Measurements from ENCODE around the gene PXDN. TPM values are rescaled to one million over a fixed set of nuclear protein-coding genes. Genes with fewer than 3 reads are reported as not detected.
A peak's percentile ranks its signal among the peaks of the same experiment; 100 is the strongest.

The PXDN gene, protein sequence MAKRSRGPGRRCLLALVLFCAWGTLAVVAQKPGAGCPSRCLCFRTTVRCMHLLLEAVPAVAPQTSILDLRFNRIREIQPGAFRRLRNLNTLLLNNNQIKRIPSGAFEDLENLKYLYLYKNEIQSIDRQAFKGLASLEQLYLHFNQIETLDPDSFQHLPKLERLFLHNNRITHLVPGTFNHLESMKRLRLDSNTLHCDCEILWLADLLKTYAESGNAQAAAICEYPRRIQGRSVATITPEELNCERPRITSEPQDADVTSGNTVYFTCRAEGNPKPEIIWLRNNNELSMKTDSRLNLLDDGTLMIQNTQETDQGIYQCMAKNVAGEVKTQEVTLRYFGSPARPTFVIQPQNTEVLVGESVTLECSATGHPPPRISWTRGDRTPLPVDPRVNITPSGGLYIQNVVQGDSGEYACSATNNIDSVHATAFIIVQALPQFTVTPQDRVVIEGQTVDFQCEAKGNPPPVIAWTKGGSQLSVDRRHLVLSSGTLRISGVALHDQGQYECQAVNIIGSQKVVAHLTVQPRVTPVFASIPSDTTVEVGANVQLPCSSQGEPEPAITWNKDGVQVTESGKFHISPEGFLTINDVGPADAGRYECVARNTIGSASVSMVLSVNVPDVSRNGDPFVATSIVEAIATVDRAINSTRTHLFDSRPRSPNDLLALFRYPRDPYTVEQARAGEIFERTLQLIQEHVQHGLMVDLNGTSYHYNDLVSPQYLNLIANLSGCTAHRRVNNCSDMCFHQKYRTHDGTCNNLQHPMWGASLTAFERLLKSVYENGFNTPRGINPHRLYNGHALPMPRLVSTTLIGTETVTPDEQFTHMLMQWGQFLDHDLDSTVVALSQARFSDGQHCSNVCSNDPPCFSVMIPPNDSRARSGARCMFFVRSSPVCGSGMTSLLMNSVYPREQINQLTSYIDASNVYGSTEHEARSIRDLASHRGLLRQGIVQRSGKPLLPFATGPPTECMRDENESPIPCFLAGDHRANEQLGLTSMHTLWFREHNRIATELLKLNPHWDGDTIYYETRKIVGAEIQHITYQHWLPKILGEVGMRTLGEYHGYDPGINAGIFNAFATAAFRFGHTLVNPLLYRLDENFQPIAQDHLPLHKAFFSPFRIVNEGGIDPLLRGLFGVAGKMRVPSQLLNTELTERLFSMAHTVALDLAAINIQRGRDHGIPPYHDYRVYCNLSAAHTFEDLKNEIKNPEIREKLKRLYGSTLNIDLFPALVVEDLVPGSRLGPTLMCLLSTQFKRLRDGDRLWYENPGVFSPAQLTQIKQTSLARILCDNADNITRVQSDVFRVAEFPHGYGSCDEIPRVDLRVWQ (N-terminal part only)
- 0.16 TPM for polyA plus RNA-seq

DNA sequence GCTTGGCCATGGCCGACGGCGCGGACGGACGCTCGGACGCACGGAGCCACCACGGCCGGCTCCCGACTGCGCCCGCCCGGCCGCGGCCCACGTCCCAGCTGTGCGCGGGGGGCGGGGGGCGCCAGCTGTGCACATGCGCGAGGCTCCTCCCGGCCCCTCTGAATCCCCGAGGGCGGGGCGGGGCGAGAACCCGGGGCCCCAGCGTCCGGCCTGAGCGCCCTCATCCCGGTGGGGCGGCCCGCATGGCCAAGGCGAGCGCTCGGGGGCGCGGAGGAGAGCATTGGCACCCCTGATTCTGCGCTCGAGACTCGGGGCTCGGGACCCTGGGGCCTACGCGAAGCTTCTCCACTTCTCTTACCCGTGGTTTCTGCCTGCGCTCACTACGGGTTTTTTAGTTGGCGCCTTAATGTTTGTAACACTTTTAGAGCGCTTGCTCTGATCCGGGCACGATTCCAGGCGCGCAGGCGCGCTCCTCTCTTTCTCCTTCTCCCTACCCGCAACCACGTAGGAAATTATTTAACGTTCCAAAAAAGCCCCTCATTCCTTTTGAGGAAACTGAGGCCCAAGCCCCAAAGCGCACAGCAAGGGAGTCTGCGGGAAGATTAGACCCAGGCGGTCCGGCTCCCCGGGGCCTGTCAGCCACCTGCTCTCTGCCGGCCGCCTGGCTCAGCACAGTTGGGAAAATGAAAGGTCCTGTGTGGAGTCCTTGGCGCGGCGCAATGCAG is at the start of gene PXDN:
Gene PXDN, minus strand, starts transcription at position 70 of the 725 bp plus-strand sequence. Its CDS starts 60 bp downstream, at position 10.
- H3K4me3 Mint-ChIP-seq, result peak within 1 kb of the TSS in 2 of 4 donors; percentile 55 to 82
- no peaks in the 10 kb centered on the region for H3K36me3 Mint-ChIP-seq
- H3K4me1 Mint-ChIP-seq, result peaks cover 0 to 7% (median 4%) of the 10 kb centered on the region in 3 donors
- H3K27ac Mint-ChIP-seq, result peak within 1 kb of the TSS in 1 of 3 donors; percentile 39
- H3K27me3 Mint-ChIP-seq, result peaks cover 36% of the 10 kb centered on the region
- H3K9me3 Mint-ChIP-seq, result peaks cover 0 to 5% (median 1%) of the 10 kb centered on the region in 3 donors

DNA sequence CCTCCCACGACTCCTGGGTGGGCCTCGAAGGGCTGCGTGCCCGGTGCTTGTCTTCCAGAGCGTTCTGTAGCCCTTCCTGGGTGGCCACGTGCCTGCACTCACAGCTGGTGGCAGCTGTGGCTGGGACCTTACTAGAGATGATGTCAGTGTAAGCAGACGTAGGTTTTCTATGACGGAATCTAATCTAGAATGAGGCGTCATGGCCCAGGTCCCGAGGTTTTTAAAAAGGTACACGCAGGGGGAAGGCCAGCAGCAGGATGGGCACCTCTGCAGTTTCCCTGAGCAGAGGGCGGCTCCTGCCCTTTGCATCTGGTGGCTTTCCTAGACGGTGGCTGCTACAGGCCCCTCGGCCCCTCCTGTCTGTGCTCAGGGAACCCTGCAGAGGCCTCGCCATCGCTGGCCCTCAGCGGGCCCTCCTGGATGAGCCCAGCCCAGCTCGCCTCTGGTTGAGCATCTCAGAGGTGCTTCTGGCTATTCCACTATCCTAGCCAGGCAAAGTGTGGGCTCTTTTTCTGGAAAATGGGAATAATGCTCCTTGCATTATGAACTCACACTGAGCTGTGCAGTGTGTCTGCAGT is 49.6 kb upstream of the PXDN start:
- H3K4me1 Mint-ChIP-seq, result no peaks in the 10 kb centered on the region
- H3K27me3 Mint-ChIP-seq, result peaks cover 10% of the 10 kb centered on the region
- H3K36me3 Mint-ChIP-seq, result peaks cover 1% of the 10 kb centered on the region
- no peaks in the 10 kb centered on the region for H3K9me3 Mint-ChIP-seq
- no peak overlapping the region for H3K27ac Mint-ChIP-seq
- no peak overlapping the region for H3K4me3 Mint-ChIP-seq

DNA sequence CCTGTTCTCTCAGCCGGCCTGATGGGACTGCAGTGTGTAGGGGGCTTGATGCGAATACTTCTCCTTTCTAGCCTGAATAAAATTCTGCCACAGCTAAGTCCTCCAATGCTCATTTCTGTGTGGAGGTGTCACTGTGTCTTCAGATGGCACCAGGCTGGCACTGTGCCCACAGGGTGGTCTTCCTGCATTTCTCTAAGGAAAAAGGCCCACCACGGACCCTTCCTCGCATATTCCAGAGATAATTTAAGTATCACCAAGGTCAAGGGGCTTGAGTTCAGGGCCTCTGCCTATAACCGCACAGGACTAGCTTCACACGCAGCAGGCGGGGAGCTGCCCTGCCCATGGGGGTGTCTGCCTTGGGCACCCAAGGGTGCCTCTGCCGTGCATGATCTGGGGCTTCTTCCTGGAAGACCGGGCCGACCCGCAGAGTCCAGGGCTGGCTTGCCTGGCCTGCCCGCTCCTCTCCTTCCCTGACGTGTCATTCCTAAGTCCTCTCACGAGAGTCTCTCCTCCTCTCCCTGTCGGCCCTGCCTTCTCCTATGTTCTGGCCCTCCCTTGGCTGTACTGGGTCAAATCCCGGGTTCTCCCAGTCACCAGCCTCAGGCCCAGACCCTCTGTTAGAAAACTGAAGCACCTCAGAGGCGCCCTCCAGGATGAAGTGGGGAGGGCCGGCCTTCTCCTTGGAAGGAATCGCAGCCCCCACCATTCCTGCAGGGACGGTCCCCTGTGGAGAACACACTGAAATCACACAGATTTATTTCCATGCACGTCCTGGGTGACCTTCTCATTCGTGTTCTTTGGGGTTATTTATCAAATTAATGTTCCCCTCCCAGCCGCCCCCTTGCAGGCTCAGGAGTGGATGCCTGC is 48.9 kb upstream of the PXDN start:
- H3K36me3 Mint-ChIP-seq, result no peaks in the 10 kb centered on the region
- H3K4me1 Mint-ChIP-seq, result no peaks in the 10 kb centered on the region
- H3K27ac Mint-ChIP-seq, result no peak overlapping the region
- no peaks in the 10 kb centered on the region for H3K9me3 Mint-ChIP-seq
- peaks cover 7% of the 10 kb centered on the region for H3K27me3 Mint-ChIP-seq
- H3K4me3 Mint-ChIP-seq, result no peak overlapping the region

DNA sequence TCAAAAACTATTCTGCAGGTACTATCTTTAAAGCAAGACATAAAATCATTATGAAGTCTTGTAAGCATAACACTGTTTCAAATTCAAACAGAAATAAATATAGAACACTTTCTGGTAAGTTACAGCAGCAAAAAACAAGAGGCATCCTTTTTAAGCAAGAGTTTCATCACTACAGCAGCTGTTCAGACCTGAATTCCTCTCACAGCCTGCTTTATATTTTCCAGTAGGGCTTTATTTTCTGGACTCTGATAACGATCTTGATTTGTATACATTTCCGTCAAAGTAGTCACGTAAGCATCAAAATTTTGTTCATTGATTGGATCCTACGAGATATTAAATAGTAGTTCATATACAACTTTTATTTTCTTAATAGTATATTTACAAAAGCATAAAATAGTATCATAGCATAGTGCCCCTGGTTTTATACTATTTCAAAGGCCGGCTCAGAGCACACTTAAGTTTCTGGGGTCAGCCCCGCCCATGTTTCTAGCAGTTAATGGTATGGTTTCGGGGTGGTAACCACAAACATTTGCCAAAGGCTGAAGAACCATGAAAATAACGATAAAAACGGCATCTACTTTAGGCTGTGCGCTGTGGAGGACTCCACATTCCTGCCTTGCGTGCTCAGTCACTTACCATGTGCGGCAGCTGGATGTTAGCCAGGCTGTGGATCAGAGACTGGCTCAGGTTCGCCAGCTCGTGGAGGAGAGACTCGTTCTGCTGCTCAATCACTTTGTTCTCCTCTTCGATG is 47.5 kb upstream of the PXDN start:
- no peaks in the 10 kb centered on the region for H3K9me3 Mint-ChIP-seq
- H3K27me3 Mint-ChIP-seq, result peaks cover 6% of the 10 kb centered on the region
- no peaks in the 10 kb centered on the region for H3K4me1 Mint-ChIP-seq
- H3K4me3 Mint-ChIP-seq, result no peak overlapping the region
- no peaks in the 10 kb centered on the region for H3K36me3 Mint-ChIP-seq
- no peak overlapping the region for H3K27ac Mint-ChIP-seq

DNA sequence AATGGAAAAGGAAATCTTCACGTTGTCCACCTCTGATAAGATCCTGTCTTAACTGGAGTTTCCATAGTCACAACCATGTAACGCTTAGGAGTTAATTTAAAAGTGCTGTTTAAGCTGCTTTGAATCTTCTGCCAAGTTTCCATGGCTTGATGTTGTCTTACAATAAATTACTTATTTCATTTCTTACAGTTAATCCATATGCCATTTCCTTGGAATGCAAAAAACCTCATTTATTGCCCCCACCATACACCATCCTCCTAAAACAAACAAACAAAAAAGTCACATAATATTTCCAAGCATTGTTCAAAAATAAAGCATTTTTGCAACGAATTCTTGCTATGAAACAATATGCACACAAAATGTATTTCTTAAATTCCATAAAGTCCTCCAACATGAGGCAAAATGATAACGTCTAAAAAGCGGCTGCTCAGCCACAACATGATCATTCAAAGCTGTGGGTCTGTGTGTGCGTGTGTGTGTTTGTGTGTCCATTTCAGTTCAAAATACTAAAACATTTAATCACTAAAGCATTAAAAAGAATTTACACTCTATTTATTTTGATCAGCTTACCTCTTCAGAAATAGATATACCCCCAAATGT is 46.8 kb upstream of the PXDN start:
- Mint-ChIP-seq H3K4me1 (no peaks in the 10 kb centered on the region), H3K36me3 (no peaks in the 10 kb centered on the region), H3K27ac (no peak overlapping the region), H3K4me3 (no peak overlapping the region), H3K9me3 (no peaks in the 10 kb centered on the region), H3K27me3 (peaks cover 11% of the 10 kb centered on the region)

DNA sequence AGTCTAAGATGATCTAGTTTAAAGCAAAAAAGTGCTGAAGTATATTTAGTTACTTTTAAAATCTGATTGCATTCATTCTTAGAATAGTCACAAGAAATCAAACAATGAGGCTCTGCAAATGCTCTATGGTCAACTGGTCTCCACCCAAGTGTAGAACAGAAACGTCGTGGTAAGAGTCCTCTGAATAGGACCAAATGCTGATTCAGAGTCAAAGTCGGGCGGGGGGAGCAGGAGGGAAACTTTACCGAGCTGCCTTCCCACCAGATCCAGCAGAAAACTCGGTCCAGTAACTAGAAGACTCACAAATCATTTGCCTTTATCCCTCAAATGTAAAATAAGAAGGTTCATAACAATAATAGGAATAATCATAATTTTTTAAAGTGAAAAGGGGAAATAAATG is 46.2 kb upstream of the PXDN start:
- H3K4me3 Mint-ChIP-seq, result no peak overlapping the region
- H3K9me3 Mint-ChIP-seq, result no peaks in the 10 kb centered on the region
- H3K27ac Mint-ChIP-seq, result no peak overlapping the region
- no peaks in the 10 kb centered on the region for H3K4me1 Mint-ChIP-seq
- peaks cover 10% of the 10 kb centered on the region for H3K27me3 Mint-ChIP-seq
- H3K36me3 Mint-ChIP-seq, result no peaks in the 10 kb centered on the region

DNA sequence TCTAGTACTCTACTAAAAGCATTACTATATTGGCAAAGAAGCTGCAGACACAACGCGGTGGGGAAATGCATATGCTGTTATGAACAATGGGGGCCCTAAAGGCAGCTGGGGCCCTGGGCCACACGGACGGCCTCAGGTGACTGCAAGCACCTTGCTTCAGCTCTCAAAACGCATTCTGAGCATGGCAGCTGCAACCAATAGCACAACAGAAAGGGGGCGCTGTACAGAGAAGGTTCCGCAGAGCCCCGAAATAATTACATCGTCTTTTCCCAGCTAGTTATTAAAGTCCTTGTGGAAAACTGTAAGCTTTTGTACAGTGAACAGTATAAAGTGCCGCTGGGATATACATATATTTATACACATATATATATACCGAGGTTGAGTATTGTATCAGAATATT is 45.3 kb upstream of the PXDN start:
- H3K27me3 Mint-ChIP-seq, result peaks cover 12% of the 10 kb centered on the region
- H3K9me3 Mint-ChIP-seq, result no peaks in the 10 kb centered on the region
- H3K4me3 Mint-ChIP-seq, result no peak overlapping the region
- no peaks in the 10 kb centered on the region for H3K36me3 Mint-ChIP-seq
- no peaks in the 10 kb centered on the region for H3K4me1 Mint-ChIP-seq
- H3K27ac Mint-ChIP-seq, result no peak overlapping the region

DNA sequence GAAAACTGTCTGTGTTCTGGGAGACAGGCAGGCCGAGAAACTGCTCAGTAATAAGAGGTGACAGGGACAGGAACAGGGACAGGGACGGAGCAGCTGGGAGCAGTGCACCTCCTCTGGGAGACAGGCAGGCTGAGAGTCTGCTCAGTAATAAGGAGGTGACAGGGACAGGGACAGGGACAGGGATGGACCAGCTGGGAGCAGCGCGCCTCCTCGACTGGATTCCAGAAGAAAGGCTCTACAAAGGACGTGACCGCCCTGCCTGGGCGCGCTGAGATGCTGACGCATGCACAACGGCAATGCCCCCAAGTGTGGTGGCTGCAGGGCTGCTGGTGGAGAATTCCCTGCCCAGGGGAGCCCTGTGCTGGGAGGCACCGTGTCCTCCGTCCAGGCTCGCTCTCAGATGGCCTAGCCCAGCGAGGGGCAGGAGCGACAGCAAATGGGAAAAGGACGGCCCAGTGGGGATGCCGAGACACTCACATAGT is 44.2 kb upstream of the PXDN start:
- no peak overlapping the region for H3K27ac Mint-ChIP-seq
- H3K27me3 Mint-ChIP-seq, result peaks cover 12% of the 10 kb centered on the region
- no peaks in the 10 kb centered on the region for H3K36me3 Mint-ChIP-seq
- H3K4me1 Mint-ChIP-seq, result no peaks in the 10 kb centered on the region
- H3K4me3 Mint-ChIP-seq, result no peak overlapping the region
- no peaks in the 10 kb centered on the region for H3K9me3 Mint-ChIP-seq

DNA sequence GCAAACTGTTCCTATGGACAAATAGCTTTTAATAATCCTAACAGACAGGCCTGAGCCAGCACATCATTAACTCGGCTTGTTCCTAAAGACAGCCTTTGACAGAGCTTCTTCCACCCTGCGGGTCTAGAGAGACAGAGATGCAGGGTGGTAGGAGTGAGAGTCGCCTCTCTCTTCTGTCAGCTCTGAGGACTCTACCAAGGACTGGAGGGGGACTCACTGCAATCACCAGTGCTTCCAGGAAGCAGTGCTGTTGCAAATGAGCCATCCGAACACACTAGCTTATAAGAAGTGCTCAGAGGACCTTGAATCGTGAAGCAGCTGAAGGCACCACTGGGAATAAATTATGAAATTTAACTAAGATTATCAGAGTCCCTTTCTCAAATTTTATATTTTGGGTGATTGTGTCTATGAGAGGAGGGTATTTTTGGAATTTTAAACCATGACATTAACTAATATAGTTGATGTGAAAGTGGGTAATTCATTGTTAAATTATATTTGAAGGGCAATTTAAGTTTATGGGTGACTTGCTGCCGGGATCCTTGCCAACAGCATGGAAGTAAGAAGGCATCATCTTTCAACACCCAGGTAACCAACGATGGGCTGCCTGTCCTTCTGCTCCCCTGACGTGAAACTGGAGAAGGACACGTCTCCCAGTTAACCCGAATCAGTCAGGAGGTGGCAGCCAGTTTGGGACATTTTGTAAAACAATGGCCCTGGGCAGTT is 43.6 kb upstream of the PXDN start:
- H3K4me3 Mint-ChIP-seq, result no peak overlapping the region

DNA sequence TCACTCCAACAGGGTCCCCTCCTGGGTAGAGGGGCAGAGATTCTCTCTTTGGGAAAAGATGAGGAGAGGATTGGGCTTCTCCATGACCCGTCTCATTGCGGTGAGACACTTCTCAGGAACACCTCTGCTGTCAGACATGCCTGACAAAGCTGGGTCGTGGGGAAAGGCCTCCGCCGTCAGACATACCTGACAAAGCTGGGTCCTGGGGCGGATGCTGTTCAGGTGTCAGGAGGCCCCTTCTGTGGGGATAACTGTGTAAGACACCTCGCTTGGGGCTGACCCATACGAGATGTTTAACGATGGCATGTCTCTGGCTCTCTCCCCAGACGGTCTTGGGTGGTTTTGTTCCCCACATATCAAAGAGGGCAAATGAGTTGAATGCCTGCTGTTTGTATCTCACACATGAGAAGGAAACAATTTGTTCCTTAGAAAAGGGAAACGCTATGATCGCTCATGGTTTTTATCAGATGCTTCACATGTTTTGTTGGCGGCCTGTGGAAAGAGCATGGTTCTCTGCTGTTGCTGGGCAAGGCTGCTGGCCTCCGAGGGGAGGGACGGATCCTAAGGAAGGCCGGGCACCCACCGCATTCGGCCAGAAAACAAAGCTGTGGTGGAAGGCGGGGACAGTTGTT is 40.8 kb upstream of the PXDN start:
- no peaks in the 10 kb centered on the region for H3K9me3 Mint-ChIP-seq
- H3K27ac Mint-ChIP-seq, result no peak overlapping the region
- H3K36me3 Mint-ChIP-seq, result no peaks in the 10 kb centered on the region
- no peak overlapping the region for H3K4me3 Mint-ChIP-seq
- peaks cover 9% of the 10 kb centered on the region for H3K27me3 Mint-ChIP-seq
- no peaks in the 10 kb centered on the region for H3K4me1 Mint-ChIP-seq

More for the DNA sequence above, 43.6 kb upstream of the PXDN start:
- Mint-ChIP-seq H3K27ac (no peak overlapping the region), H3K9me3 (no peaks in the 10 kb centered on the region), H3K36me3 (no peaks in the 10 kb centered on the region), H3K4me1 (no peaks in the 10 kb centered on the region), H3K27me3 (peaks cover 11% of the 10 kb centered on the region)

DNA sequence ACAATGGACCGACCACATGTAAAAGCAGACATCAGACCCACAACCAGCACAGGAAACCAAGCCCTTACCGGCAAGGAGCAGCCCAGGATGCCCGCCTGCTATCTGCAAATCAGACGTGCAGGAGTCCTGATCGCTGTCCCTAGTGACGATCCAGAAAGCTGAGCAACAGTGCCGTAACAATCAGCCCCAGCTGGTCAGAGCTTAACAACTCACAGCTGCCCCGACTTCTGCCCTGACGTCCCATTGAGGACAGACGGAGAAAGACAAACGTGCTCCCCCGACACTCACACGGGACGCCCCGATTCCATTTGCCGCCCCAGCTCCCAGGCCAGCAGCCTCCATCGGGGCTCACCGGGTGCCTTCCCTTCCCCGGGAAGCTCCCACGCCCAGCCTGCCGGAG is 39.8 kb upstream of the PXDN start:
- no peaks in the 10 kb centered on the region for H3K36me3 Mint-ChIP-seq
- no peaks in the 10 kb centered on the region for H3K4me1 Mint-ChIP-seq
- no peaks in the 10 kb centered on the region for H3K9me3 Mint-ChIP-seq
- H3K4me3 Mint-ChIP-seq, result no peak overlapping the region
- peaks cover 9% of the 10 kb centered on the region for H3K27me3 Mint-ChIP-seq
- no peak overlapping the region for H3K27ac Mint-ChIP-seq
